NCI-H1436 treated with DMSO at 0.1 percent for 48 hours (cell line): ENCODE data around the gene CCDC8.
A peak's percentile ranks its signal among the peaks of the same experiment; 100 is the strongest.
"Not testable (repeated sequence)": the region's sequence is repeated elsewhere in the genome, so short reads cannot be mapped to it uniquely, and the experiment has no call there.

Source experiments
- DNase-seq: peaks from one replicate; lab custom pipeline; 2025; lab: John Stamatoyannopoulos, UW

CCDC8 gene

DNA sequence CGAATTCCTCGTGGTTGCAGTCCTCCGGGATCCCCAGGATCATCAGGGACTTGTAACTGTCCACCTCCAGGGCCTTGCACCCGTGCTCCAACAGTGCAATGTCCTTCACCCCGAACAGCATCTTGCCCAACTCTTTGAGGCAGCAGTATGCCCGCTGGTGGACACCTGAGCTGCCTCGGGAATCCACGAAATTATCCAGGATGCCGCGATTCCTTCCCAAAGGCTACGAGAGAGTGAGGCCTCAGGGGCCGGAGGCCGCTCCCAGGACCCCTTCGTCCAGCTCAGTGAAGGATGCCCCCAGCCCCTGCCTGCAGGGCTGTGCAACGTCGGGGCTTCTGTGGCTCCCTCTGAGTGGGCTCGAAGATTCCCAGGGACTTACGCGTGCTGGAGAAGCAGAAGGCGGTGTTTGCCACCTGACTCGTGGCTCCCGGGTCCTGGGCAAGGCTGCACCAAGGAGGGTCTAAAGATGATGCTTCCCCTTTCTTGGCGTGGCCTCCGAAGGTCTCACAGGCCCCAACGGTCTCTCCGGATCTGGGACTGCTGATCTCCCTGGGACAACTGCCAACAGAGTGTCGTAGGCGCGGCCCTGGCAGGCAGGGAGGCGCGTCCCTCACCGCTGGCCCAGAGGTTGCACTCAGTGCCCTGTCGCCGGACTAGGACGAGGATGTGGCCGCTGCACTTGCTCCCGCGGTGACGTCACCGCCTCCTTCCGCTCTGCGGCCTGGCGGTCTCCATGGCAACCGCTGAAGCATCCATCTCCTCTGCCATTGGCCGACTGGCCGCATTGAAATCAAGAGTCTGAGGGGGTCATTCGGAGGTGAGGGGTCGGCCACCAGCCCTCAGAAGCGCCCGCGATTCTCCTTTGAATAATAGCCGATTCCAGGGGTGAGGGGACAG lies 15.1 kb upstream of the CCDC8 start, which contains the start of gene PNMA8C:
Gene PNMA8C (minus strand): TSS at position 698 of the 897 bp plus-strand sequence. CDS start 577 bp downstream, at position 121.
- DNase-seq: peak; percentile 15

DNA sequence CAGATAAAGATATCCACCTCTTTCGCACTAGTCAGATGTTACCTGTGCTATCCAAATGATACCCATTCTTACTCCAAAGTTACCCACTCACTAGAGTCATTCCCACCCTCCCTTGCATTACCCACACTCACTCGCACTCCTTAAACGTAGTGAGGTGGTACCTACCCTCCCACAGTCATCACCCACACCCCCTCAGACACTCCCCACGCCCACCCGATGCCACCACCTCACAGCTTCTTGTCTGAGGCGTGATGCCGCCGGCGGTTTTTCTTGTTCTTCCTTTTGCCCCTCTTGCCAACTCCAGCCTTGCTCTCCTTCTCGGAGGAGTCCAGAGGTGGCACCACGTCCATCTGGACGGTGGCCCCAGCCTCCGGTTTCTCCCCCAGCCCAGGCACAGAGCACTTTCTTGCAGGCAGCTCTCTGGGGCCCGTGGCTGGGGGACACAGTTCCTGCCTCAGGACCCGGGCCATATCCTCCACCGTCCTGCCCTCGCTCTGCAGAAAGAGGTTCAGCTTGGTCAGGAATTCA lies 14.2 kb upstream of the CCDC8 start:
- DNase-seq: no peak

DNA sequence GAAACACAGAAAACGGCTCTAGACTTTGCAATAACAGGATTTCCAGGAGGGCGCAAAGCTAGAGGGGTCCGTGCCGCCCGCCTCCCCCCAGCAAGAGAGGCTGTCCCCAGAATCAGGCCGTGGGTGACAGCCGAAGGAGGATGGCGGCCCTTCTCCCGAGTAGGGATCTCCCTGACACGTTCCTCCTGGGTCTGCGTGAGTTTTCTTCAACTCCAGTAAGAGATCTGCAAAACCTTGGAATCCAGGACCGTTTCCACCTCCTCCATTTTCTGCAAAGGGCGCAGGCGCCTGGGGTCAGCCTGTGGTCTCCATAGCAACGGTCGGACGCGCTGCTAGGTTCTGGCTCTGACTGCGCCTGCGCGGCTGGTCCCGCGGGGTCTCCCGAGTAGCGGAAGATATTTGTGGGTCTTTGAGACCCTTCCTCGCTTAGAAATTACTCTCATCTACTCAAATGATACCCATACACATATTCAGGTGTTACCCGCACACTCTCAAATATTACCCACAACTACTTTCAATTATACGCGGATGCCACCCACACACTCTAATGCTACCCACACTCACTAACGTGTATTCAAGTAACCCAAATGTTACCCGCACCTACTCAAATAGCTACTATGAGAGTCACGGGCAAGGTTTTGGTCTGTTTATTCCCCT lies 13.3 kb upstream of the CCDC8 start:
- DNase-seq: peak; percentile 44

DNA sequence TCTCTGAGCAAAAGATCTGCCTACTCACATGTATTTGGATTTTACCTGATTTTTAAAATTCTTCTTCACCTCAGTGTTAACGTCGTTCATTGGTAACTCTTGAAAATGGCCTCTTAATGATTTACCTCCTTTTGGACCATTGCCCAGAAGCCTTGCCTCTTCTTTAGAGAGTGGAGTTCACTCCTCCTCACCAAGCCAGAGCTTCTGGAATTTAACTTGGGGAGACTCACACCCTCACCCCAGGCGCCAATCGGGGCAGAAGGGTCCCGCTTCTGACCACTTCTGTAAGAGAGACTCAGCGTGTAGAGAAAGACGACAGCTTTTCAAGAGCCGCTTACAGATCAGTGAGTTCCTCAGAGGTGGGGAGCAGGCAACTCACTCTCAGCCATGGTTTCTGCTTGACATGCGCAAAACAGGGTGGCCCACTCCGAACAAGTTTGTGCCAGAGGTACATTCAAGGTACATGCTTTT lies 12.7 kb upstream of the CCDC8 start:
- DNase-seq: no peak

DNA sequence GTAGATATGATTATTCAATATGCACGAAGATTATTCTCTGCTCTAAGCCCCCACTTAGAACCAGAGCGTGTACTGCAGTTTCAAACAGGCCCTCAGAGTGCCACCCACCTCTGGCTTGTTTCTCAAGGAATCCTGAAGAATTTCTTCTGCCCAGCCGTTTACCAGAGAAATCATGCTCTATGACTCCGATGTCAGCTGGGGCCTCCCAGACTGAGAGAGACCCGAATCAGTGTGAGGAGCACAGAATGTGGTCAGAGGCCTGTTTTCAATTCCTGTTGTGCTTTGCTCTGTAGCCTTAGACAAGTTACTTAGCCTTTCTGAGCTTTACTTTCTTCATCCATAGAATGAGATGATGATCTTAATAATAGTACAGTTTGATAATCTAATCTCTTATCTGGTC lies 9.8 kb upstream of the CCDC8 start:
- no peak for DNase-seq

DNA sequence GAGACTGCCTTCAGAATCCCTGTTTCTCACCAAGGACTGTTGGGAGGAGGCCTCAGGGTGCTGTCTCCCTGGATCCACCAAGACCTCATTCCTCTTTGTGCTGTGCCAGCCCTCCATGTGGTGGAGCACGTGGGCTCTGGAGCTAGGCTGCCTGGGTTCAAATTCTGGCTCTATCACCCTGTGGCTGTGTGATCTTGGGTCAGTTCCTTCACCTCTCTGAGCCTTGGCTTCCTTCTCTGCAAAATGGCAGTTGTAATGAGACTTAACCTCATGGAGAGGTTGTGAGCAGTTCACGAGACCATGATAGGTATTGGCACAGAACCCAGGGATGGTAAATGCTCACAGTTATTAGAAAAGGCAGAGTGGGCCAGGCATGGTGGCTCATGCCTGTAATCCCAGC lies 9.0 kb upstream of the CCDC8 start:
- no peak for DNase-seq

DNA sequence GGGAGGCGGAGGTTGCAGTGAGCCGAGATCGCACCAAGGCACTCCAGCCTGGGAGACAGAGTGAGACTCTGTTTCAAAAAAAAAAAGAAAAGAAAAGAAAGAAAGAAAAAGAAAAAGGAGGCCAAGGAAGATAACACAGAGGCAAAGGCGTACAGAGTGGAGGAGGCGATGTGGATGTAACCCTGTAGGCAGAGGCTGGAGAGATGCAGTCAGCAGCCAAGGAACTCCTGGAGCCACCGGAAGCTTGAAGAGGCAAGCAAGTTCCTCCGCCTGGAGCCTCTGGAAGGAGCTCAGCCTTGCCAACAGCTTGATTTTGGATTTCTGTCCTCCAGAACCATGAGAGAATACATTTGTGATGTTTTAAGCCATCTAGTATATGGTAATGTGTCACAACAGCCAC lies 6.7 kb upstream of the CCDC8 start:
- no peak for DNase-seq

DNA sequence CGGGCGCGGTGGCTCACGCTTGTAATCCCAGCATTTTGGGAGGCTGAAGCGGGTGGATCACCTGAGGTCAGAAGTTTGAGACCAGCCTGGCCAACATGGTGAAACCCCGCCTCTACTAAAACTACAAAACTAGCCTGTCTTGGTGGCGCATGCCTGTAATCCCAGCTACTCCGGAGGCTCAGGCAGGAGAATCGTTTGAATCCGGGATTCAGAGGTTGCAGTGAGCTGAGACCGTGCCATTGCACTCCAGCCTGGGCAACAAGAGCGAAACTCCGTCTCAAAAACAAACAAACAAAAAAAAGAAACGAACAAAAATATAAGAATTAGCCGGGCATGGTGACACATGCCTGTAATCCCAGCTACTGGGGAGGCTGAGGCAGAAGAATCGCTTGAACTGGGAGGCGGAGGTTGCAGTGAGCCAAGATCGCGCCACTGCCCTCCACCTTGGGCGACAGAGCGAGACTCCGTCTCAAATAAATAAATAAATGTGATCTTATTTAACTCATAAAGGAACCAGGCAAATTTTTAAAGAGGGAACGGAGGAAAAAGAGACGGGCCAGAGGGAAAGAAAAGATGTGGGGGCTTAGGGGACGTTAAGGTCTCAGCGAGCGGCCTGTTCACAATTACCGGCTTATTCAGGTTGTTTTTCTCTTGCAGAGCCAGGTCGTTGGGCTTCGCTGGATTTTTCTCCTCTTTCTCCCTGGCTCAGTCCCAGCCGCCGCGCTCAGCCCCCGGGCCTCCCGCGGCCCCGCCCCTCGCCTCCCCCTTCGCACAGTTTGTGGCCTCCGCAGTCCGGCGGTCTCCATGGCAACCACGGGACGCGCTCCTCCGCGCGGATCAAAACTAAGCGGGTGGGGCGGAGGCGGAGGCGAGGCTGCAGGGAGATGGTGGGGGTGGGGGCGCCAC lies 2.7 kb upstream of the CCDC8 start:
- peak; percentile 19 for DNase-seq

DNA sequence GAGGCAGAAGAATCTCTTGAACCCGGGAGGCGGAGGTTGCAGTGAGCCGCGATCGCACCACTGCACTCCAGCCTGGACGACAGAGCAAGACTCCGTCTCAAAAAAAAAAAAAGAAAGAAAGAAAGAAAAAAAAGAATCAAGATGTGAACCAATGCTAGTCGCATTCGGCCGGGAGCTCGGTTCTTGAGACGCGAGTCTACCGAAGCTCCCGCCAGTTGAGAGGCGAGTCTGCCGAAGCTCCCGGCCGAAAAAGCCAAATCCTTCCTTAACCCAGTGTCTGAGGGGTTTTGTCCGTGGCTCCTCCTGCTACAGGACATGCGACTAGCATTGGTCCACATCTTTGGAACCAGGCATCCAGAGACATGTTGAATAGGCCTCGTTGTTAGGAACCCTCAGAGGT lies 1.5 kb upstream of the CCDC8 start:
- DNase-seq: not testable (repeated sequence)

DNA sequence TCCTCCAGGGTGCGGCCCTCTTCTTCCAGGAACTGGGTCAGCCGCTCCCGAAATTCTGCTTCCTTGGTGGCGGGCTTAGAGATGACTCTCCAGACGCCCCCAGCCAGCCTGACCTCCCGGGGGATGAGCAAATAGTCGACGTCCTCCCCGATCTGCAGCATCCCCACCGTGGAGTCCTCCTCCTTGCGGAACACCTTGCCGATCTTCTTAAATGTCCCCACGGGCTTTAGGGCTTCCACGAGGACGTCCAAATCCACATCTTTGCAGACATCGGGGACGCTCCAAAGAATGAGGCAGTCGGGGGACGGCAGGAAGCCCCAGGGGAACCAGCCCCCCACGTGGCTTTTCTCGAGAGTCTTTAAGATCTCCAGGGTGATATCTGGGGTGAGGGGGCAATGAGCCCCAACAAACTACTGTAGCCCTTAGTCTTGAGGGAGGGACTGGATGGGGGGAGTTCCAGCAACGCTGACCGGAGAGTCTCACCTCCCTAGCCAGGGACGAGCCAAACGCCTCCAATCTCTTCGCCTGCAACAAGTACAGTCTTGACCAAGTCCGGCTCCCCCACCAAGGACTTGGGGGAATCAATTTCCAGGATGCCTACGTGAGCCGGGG lies 608 bp downstream of the CCDC8 start:
- no peak for DNase-seq

DNA sequence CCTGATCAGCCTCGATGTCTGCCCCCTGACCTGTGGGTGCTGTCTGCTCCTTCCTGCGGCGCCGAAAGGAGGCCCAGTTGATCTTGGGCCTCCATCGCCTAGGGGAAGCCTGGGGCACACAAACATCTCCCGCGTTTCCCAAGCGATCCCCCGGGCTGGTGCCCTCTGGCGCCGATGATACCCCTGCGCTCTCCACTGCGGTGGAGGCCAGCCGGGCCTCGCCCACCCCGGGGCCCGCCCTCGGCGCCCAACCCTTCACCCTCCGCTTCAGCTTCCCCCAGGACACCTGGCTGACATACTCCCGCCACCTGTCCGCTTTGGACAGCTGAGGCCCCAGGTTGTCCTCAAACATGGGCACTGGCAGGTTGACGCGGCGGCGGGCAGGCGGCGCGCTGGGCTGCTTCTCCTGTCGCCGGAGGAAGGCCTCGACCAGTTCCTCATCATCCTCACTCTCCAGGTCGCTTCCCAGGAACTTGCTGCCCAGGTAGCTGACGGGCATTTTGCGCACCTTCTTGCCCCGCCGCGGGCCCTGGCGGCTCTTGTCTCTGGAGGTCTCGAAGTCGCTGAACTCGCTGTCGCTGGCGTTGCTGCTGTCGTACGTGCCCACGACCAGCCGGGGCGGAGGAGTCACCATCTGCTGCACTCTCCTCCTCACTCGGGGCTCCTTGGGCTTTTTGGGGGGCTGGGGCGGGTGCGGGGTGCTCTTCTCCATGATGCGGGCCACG lies 1.3 kb downstream of the CCDC8 start:
- no peak for DNase-seq

DNA sequence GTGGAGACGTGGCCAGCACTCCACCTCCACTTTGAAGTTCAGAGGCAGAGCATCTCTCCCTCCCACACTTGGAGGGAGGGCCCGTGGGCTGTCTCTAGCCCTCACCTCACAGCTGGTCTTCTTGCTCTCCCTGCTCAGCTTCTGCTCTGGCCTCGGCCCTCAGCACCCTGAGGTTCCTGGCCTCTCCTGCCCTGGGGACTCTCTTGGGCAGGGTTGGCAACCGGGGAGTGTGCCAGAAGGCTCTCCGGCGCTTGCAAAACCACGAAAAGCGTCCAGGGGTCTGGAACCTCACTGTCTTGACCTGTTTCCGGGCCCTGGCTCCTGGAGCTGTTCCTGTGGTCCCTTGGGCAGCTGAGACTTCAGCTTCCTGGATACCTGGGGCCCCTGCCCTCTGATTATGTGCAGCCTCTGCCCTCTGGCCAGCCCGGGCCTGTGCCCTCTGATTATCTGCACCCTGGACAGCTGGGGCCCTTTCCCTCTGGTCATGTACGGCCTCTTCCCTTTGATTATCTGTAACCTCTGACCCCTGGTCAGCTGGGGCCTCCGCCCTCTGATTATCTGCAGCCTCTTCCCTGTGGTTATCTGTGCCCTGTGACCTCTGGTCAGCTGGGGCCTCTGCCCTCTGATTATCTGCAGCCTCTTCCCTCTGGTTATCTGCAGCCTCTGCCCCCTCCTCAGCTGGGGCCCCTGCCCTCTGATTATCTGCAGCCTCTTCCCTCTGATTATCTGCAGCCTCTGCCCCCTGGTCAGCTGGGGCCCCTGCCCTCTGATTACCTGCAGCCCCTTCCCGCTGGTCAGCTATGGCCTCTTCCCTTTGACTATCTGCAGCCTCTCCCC lies 2.1 kb downstream of the CCDC8 start:
- DNase-seq: no peak

DNA sequence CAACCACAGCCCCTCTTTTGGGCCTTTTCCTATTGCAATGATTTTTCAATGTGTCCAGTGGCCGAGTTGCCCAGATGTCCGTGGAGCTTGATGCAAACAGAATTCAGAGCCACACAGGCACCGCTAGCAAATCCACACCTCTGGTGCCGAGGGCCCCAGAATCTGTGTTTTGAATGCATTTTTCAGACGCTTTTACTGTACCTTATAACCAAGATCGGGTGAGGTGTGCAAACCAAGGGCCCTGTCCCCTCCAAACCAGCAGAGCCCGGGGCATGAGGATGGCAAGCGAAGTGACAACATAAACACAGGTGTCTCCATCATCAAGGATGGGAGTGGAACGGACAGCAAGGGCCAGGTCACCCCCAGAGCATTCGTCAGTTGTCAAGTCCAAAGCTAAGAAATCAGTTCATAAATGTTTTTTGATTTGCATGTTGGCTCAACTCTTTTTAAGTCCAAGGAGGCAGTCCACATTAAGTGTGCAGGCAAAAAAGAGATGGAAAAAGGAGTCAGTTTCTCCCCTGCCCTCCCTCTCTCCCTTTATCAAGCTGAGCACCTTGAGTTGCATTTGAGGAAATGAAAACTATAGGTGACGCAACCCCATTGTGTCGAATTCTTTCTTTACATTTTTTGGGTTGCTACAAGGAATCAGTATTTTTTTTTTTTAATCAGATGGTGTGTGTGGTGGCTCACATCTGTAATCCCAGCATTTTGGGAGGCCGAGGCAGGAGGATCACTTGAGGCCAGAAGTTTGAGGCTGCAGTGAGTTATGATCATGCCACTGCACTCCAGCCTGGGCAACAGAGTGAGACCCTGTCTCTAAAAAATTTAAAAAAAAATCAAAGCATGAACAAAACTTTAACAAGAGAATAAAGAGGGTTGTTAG lies 2.9 kb downstream of the CCDC8 start:
- DNase-seq: no peak

DNA sequence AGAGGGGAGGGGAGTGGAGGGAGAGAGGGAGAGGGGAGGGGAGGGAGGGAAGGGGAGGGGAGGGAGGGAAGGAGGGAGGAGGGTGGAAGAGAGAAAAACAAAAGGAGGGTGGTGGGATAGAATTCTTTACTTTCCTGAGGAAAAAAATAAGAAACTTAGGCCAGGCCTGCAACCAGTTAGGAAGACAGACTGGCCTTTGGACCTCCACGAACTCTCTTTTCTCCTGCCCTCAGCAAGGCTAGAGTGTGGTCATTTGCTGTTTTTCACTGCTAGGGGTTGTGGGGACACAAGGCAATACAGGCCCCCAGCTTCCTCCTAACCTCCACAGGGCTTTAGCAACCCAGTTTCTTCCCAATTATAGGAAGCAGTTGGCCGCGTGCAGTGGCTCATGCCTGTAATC lies 4.2 kb downstream of the CCDC8 start:
- DNase-seq: no peak

DNA sequence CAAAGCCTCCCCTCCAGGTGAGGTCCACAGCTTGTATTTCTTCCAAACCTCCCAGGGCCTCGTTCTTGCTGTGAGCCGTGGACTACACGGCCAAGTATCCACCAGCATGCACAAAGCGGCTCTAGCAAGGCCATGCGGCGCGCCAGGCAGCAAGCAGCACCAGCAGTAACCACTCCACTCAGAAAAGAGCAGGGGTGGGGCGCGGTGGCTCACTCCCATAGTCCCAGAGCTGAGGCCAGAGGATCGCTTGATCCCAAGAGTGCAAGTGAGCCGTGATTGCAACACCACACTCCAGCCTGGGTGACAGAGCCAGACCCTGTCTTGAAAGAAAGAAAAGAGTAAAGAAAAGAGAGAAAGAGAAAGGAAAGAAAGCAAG lies 4.7 kb downstream of the CCDC8 start:
- peak; percentile 11 for DNase-seq

DNA sequence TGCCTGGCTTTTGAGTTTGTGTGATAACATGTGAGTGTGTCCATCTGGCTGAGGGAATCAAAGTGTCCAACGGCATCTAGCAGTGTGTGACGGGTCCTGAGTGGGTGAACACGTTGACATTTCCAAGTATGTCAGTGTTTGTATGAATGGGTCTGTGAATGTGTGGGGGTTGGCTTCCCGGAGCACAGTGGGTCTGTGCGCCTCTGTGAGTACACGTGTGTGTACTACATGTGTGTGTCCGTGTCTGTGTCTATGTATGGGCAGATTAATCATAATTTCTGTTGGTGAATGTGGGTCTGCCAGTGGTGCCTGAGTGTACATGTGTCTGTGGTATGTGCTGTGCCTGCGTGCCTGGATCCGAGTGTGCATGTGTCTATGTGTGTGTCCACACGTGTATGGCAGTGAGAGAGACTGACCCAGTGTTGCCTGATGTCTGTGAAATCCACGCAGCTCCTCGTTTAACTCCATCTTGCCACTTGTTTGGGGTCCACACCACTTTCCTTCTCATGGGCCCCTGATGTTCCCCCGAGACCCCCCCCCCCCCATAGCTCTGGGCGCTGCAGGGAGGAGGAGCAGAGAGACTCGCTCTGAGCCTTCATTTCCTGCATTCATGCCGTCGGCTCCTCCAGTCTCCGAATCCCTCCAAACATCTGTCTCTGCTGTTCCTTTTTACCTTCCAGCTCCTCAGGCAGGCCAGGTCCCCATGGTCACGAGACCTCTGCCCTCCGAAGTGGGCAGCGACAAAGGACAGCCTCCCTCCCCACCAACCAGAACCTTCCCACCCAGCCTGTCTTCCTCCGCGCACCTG lies 5.3 kb downstream of the CCDC8 start:
- no peak for DNase-seq

DNA sequence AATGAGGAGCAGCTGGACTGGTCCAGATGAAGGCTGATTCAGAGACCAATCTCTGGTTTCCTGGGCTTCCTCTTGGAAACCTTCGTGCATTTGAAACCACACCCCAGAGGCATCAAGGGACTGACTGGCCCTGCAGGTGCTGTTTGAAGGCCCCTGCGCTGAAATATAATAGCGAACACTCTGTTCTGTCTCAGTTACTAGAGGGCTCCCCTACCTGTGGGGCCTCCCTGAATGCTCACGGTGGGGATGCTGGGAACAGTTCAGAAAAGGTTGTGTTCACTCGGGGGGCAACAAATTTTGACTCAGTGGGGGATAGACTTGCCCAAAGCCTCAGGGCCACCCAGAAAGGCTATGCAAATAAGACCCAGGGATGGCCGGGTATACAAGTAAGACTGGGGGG lies 6.4 kb downstream of the CCDC8 start:
- no peak for DNase-seq
